Right cardiac atrium (tissue), 5 donors: ENCODE measurements around the gene ACER1. TPM values are rescaled to one million over a fixed set of nuclear protein-coding genes. Genes with fewer than 3 reads are reported as not detected.

Experiments used
- polyA plus RNA-seq: library from polyadenylated mRNA; stranded (reverse); fragments of 200-250 nt; gene quantifications from one replicate; pipeline ENCODE4 v1.2.3, GENCODE V29; 2013
- total RNA-seq, 4 donors: library from RNA; stranded (reverse); fragmentation: NEBNext Ultra II Directional; extraction: Animal tissue kit (Norgen Biotek cat#: 25700); gene quantifications; one replicate each; pipeline ENCODE4 v1.2.1, GENCODE V29; 2021
- donor health status: healthy with polysubstance abuse.
- donor health status: DM: no; HTN: yes; CAD: no.
- donor health status: DM: no; HTN: no; CAD: no.
- donor health status: DM: no; HTN: yes; CAD: no; lungs with severe emphysema.
- donor health status: DM: yes; HTN: yes; CAD: no.

ACER1 gene
- total and polyA plus RNA-seq, 5 donors: not detected

Other genes with a start within 250 kb of the ACER1 start
- 10 to 100 TPM in 2 of 4 donors, 1 to 10 TPM in 2; 5.1 to 15.9 (median 9.6) TPM for gene RFX2, start 223.1 kb downstream of the ACER1 start, total RNA-seq
- 8.2 TPM for gene RFX2, start 223.1 kb downstream of the ACER1 start, polyA plus RNA-seq
- gene ACSBG2, start 197.9 kb downstream of the ACER1 start, total RNA-seq: not detected
- not detected for gene ACSBG2, start 197.9 kb downstream of the ACER1 start, polyA plus RNA-seq
- gene MLLT1, start 53.6 kb downstream of the ACER1 start, total RNA-seq: 10 to 100 TPM; 62.5 to 67.3 (median 65.5) TPM
- 34.8 TPM for gene MLLT1, start 53.6 kb downstream of the ACER1 start, polyA plus RNA-seq
- 10 to 100 TPM; 61.5 to 79.5 (median 68.6) TPM for gene CLPP, start 27.9 kb upstream of the ACER1 start, total RNA-seq
- gene CLPP, start 27.9 kb upstream of the ACER1 start, polyA plus RNA-seq: 73.0 TPM
- gene ALKBH7, start 39.2 kb upstream of the ACER1 start, total RNA-seq: 100 to 1,000 TPM in 3 of 4 donors, 10 to 100 TPM in 1; 95.6 to 127 (median 119) TPM
- gene ALKBH7, start 39.2 kb upstream of the ACER1 start, polyA plus RNA-seq: 99.0 TPM
- 1 to 10 TPM in 2 of 4 donors, under 1 TPM in 2; 0.68 to 1.3 (median 0.99) TPM for gene PSPN, start 42.3 kb upstream of the ACER1 start, total RNA-seq
- gene PSPN, start 42.3 kb upstream of the ACER1 start, polyA plus RNA-seq: 0.50 TPM
- gene GTF2F1, start 59.6 kb upstream of the ACER1 start, total RNA-seq: 10 to 100 TPM; 30.8 to 39.8 (median 34.3) TPM
- gene GTF2F1, start 59.6 kb upstream of the ACER1 start, polyA plus RNA-seq: 33.8 TPM
- gene KHSRP, start 91.2 kb upstream of the ACER1 start, total RNA-seq: 100 to 1,000 TPM; 105 to 134 (median 112) TPM
- gene KHSRP, start 91.2 kb upstream of the ACER1 start, polyA plus RNA-seq: 84.8 TPM
- under 1 TPM; 0.21 to 0.54 (median 0.29) TPM for gene SLC25A41, start 100.2 kb upstream of the ACER1 start, total RNA-seq
- gene SLC25A41, start 100.2 kb upstream of the ACER1 start, polyA plus RNA-seq: 0.36 TPM
- gene SLC25A23, start 126.2 kb upstream of the ACER1 start, total RNA-seq: 10 to 100 TPM; 81.6 to 95.5 (median 89.7) TPM
- 59.6 TPM for gene SLC25A23, start 126.2 kb upstream of the ACER1 start, polyA plus RNA-seq
- not detected for gene CRB3, start 130.7 kb upstream of the ACER1 start, total RNA-seq
- 0.11 TPM for gene CRB3, start 130.7 kb upstream of the ACER1 start, polyA plus RNA-seq
- gene DENND1C, start 148.2 kb upstream of the ACER1 start, total RNA-seq: 1 to 10 TPM in 2 of 4 donors, under 1 TPM in 2; 0.54 to 1.9 (median 1.1) TPM
- gene DENND1C, start 148.2 kb upstream of the ACER1 start, polyA plus RNA-seq: 0.68 TPM
- 1 to 10 TPM in 3 of 4 donors, under 1 TPM in 1; 0.45 to 7.4 (median 2.7) TPM for gene TUBB4A, start 168.7 kb upstream of the ACER1 start, total RNA-seq
- 2.2 TPM for gene TUBB4A, start 168.7 kb upstream of the ACER1 start, polyA plus RNA-seq
- under 1 TPM; 0.17 to 0.91 (median 0.24) TPM for gene TNFSF9, start 197.4 kb upstream of the ACER1 start, total RNA-seq
- gene TNFSF9, start 197.4 kb upstream of the ACER1 start, polyA plus RNA-seq: 0.14 TPM